Measurements from ENCODE around the gene LILRA6.
"Not testable (repeated sequence)": the region's sequence is repeated elsewhere in the genome, so short reads cannot be mapped to it uniquely, and the experiment has no call there.

LILRA6 gene

GRCh38 chr19:54229146-54229545 is 13.4 kb downstream of the LILRA6 start:
- FAIRE-seq: no peak

- not testable (repeated sequence) for FAIRE-seq
These were observed 18.0 kb downstream of the LILRA6 start for GRCh38 chr19:54224619-54225018.

DNA sequence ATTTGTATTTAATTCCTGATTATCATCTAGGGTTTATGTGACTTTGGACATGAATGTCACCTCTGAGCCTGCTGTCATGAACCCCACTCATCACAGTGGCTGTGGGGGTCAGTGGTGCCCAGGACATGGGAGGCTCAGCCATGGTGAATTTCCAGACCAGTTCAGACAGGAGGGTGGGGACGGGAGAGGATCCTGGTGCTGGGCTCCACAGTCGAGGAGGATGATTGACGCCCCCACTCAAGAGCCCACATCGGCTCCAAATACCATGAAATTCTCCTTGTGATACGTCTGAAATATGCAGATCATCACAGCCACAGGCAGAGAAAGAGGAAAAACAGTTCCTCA is 18.7 kb downstream of the LILRA6 start:
- not testable (repeated sequence) for FAIRE-seq

DNA sequence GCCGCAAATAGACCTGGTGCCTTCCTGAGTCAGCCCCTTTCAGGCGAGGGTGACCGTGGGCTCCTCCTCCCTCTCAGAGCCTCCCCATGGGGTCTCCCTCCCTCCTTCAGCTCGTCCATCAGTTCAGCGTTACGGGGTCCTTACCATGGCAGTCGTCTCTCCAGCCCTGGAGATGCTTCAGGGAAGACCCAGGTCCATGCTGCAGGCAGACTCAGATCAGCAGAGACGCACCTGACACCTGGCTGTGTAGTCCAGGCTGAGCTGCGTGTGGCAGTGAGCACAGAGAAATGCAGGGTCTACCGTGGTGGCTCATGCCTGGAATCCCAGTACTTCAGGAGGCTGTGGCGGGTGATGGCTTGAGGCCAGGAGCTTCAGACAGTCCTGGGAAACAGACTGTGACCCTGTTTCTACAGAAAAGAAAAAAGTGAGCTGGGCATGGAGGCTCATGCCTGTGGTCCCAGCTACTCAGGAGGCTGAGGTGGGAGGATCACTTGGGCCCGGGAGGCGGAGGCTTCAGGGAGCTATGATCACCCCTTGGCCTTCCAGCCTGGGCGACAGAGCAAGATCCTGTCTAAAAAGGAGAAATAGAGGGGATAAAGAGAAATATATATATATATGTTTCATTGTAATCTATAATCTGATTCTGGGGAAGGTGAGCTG is 19.2 kb downstream of the LILRA6 start:
- FAIRE-seq: not testable (repeated sequence)

- FAIRE-seq: not testable (repeated sequence)
These were observed 19.9 kb downstream of the LILRA6 start, which contains the start of gene LILRB3 for GRCh38 chr19:54222474-54223276. Gene LILRB3 (minus strand): TSS chr19:54223007. CDS start chr19:54222976, 31 bp downstream.

GRCh38 chr19:54221947-54222346 is 20.6 kb downstream of the LILRA6 start:
- FAIRE-seq: not testable (repeated sequence)

DNA sequence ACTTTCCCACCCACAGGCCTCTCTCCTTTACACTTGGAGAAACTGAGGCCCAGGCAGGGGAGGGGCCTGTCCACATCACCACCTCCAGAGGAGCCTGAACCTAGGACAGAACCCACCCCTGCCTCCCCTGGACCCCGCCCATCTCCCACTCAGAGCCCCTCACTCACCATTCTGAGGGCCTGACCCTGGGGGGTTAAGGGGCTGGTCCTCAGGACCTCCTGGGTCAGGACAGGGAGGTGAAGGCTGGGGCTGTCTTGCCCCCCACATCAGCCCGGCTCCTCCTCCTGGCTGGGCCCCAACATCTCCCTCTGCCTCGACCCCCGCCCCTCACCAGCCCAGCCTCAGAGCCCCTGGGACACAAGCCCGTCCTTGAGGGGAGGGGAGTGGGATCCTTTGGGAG is 22.9 kb downstream of the LILRA6 start:
- not testable (repeated sequence) for FAIRE-seq

- no peak for FAIRE-seq
These were observed 23.5 kb downstream of the LILRA6 start for GRCh38 chr19:54218960-54219661.

DNA sequence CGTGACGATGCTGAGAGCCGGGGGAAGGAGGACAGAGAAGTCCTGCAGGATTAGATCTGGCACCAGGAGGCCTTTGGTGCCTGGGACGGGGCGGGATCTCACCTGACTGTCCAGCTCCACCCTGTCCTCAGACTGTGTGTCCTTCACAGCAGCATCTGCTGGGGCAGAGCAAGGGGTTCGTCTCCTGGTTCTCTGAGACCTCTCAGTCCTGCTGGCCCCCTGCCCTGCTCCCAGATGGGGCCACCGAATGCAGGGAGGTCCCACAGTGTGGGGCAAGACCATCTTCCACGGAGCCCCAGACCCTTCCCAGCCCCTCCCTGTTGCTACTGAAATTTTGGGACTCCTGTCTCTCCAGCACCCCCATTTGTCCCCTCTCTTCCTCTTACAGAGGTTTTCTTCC is 24.3 kb downstream of the LILRA6 start:
- FAIRE-seq: no peak

DNA sequence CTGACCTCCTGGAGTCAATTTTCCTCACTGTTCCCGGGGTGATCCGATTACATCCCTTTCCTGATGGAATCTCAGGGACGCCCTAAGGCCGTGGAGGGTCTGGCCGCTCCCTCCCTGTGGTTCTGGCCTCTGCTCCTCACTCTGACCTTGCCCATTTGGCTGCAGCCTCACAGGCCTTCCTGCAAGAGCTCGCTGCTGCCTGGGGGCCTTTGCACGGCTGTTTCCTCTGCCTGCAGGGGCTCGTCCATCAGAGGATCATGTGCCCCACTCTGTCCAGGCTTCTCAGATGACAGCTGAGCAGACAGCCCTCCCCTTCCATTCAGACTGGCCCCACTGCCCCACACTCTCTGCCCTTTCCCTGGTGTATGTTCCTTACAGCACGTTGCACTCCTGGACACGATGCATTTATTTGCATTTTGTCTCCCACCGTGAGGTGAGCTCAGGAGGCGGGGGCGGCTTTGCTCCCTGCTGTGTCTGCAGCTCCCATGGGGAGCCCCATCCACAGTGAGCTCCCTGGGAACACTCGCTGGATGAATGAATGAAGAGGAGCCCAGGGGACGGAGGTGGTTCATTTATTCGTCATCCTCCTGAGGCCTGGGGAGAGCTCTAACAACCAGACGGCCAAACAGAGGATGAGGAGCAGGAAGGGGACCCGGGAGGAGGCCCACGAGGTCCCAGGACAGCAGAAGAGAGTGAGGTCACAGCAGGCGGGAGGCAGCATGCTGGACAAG is 24.9 kb downstream of the LILRA6 start:
- not testable (repeated sequence) for FAIRE-seq

- no peak for FAIRE-seq
These were observed 25.7 kb downstream of the LILRA6 start for GRCh38 chr19:54216869-54217268.

DNA sequence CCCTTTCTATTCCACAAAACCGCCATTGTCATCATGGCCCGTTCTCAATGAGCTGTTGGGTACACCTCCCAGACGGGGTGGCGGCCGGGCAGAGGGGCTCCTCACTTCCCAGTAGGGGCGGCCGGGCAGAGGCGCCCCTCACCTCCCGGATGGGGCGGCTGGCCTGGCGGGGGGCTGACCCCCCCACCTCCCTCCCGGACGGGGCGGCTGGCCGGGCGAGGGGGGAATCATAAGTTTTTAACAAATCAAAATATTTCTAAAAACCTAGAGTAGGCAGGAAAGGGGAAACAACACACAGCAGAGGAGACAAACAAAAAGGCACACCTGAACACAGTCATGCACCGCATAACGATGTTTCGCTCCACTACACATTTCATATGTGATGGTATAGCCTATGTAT is 27.9 kb downstream of the LILRA6 start:
- not testable (repeated sequence) for FAIRE-seq

DNA sequence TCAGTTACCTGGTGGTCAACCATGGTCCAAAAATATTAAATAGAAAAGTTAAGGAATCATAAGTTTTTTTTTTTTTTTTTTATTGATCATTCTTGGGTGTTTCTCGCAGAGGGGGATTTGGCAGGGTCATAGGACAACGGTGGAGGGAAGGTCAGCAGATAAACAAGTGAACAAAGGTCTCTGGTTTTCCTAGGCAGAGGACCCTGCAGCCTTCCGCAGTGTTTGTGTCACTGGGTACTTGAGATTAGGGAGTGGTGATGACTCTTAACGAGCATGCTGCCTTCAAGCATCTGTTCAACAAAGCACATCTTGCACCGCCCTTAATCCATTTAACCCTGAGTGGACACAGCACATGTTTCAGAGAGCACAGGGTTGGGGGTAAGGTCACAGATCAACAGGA is 28.4 kb downstream of the LILRA6 start:
- not testable (repeated sequence) for FAIRE-seq

- FAIRE-seq: no peak
These were observed 31.4 kb downstream of the LILRA6 start for GRCh38 chr19:54211235-54211634.

DNA sequence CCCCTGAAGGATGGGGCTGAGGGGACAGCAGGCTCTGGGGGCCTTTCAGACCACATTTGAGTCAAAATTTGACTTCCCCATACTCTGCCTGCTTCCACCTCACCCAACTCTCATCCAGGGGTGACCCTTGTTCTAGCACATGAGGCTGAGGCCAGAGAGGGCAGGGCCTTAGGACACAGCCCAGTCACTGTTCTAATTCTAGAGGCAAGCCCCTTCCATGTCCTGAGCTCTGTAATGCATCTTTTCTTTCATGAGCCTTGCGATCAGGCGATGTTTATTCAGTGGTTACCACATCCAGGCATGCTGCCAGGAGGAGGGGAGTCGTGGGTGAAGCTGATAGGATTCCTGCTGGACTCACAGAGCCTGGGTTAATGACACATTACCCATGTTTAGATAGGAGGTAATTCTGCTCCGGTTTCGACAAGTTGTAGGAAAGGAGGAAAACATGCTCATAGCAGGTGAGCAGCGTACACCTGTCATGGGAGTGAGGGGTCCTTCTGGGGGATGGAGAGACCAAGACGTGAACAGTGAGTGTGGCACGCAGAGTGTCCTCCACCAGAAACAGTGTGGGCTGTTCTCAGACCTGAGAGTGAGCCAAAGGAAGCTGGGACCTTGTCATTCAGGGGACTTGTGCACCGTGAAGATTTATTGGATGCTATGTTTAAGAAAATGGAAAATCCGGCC is 32.6 kb downstream of the LILRA6 start:
- FAIRE-seq: no peak

- no peak for FAIRE-seq
These were observed 33.4 kb downstream of the LILRA6 start for GRCh38 chr19:54209058-54209810.

GRCh38 chr19:54208784-54209057 is 33.9 kb downstream of the LILRA6 start:
- FAIRE-seq: no peak

- no peak for FAIRE-seq
These were observed 34.4 kb downstream of the LILRA6 start for GRCh38 chr19:54207983-54208783.

- no peak for FAIRE-seq
These were observed 35.0 kb downstream of the LILRA6 start for GRCh38 chr19:54207676-54207982.

- FAIRE-seq: not testable (repeated sequence)
These were observed 35.4 kb downstream of the LILRA6 start for GRCh38 chr19:54207193-54207592.

GRCh38 chr19:54206831-54207177 is 35.8 kb downstream of the LILRA6 start:
- no peak for FAIRE-seq

All from TTC549 (cell line).